C4-2B (cell line): Measurements from ENCODE around the gene MLC1.

Experiments
- H3K27ac ChIP-seq: fragments of 450-650 bp; 2 replicates; pipeline ENCODE4 v1.5.1; 2017
- CTCF ChIP-seq: fragments of 450-650 bp; conservative IDR thresholded peaks from 2 replicates; pipeline ENCODE4 v1.5.1; 2017; ENCODE audit warnings: mild to moderate bottlenecking
- ZFX ChIP-seq: fragments of 450-650 bp; IDR thresholded peaks from 2 replicates; pipeline ENCODE4 v1.6.1; 2017

The MLC1 gene

GRCh38 chr22:50063589-50064393 is 21.4 kb downstream of the MLC1 start:
- TF ChIP-seq ZFX: no peak
- no peak for TF ChIP-seq CTCF
- no peak overlapping the region for H3K27ac ChIP-seq

DNA sequence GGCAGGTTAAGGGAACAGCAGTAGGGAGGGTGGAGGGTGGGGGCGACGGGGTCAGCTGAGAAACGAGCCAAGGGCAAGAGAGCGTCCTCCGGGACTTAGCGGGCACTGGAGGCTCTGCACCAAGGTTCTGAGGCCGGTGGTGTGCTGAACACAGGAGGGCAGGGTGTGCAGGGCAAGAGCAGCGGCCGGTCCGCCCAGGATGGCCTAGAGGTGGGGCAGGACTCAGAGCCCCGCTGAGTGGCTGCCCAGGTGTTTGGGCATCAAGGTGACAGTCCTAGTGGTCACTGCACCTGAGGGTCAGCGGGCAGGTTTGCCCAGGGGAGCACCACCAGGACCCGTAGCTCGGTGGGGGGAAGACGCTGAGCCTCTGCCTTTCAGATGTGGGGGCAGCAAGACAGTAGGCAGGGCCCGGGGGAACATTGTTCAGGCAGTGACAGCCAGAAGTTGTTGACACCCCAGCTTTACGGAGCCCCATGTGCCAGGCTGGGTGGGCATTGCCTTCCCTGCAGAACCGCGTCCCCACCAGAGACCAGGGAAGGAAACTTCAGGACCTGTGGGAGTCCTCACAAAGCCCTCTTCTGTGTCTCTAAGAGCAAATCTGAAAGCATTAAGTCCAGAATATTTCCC is 22.6 kb downstream of the MLC1 start:
- no peak overlapping the region for H3K27ac ChIP-seq

GRCh38 chr22:50061824-50062355 is 23.3 kb downstream of the MLC1 start:
- TF ChIP-seq CTCF (no peak), ZFX (no peak)
- no peak overlapping the region for H3K27ac ChIP-seq

More for the DNA sequence above, 22.6 kb downstream of the MLC1 start:
- no peak for TF ChIP-seq ZFX
- TF ChIP-seq CTCF: no peak

DNA sequence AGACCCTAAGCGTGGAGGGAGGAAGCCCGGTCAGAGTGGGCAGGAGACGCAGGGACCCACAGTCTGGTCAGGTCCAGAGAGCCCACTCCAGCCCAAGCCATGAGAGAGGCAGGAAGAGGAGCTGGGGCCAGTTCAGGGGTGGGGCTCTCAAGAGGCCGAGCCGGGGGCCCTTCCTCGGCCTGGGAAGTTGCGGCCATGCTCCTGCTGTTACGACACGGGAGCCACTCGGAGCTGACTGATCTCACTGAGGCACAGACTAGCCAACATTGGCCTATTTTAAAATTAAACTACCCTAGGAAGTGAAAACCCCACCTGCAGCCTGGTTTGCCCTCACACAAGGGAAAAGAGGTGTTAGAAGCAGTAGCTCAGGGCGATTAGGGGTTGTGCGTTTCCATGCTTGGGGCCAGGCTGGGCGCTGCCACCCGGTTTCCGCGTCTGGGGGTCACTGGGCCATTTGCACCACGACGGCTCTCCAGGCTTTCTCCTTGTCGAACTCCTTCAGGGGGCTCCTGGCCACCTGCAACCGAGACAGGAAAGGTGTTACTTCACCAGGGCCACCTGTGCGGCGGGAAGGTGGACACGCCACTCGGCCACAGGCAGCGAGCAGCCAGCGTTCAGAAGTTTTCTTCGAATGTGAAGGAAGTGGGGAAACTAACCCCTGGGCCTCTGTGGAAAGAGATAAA is 23.9 kb downstream of the MLC1 start:
- no peak overlapping the region for H3K27ac ChIP-seq
- TF ChIP-seq CTCF (no peak), ZFX (no peak)

GRCh38 chr22:50060441-50061140 is 24.6 kb downstream of the MLC1 start:
- H3K27ac ChIP-seq: no peak overlapping the region
- TF ChIP-seq CTCF (no peak), ZFX (no peak)

- no peak overlapping the region for H3K27ac ChIP-seq
- TF ChIP-seq ZFX: no peak
- TF ChIP-seq CTCF: no peak
Observed at GRCh38 chr22:50059881-50060262, 25.4 kb downstream of the MLC1 start.
